HG03025 (cell line): Measurements from ENCODE around the gene PRUNE1.
A peak's percentile ranks its signal among the peaks of the same experiment; 100 is the strongest.

Experiments
- ATAC-seq: cut with Tn5 transposase; IDR thresholded peaks from one replicate; pipeline ENCODE4 v1.9.1; 2021; ENCODE audit warnings: mild to moderate bottlenecking, moderate library complexity; ENCODE audit not compliant: unreplicated experiment, low FRiP score

The PRUNE1 gene

GRCh38 chr1:151008244-151009205, at the start of gene PRUNE1:
TSS of gene PRUNE1 (plus strand) at chr1:151008449. CDS start at chr1:151008633, 184 bp downstream.
- peak; percentile 49 for ATAC-seq

- no peak for ATAC-seq
These were observed 47.6 kb upstream of the PRUNE1 start for GRCh38 chr1:150960646-150961045.

- ATAC-seq = no peak
These were observed 46.5 kb upstream of the PRUNE1 start for GRCh38 chr1:150961756-150962155.

GRCh38 chr1:150963321-150964163, 44.7 kb upstream of the PRUNE1 start:
- ATAC-seq = no peak

DNA sequence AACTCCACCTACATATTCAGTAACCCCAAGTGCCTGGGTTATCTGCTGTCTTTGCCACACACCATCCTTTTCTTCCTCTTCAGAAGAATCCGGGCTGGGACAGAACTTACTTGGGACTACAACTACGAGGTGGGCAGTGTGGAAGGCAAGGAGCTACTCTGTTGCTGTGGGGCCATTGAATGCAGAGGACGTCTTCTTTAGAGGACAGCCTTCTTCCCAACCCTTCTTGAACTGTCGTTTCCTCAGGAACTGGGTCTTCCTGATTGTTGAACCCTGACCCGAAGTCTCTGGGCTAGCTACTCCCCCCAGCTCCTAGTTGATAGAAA, 44.1 kb upstream of the PRUNE1 start:
- ATAC-seq = no peak

DNA sequence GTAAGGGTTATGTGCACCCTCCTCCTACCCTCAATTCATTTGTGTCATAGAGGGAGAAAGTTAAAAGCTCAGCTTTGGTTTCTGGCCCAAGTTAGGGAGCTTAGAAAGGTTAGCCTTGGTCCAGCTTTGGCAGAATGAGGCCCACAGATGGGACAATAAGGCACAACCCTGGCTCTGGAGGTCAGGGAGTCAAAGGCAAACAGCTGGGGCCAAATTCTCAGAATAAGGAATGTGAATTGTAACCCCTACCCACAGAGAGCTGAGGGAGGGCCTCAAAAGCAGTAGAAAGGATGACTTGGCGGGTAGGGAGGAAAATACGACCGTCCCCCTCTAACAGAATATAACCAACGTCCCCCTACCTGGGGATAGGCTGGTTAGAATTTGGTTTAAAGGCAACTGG, 42.6 kb upstream of the PRUNE1 start:
- no peak for ATAC-seq

- no peak for ATAC-seq
These were observed 42.2 kb upstream of the PRUNE1 start for GRCh38 chr1:150966011-150966410.

GRCh38 chr1:150967936-150968335, 40.3 kb upstream of the PRUNE1 start:
- ATAC-seq = no peak

GRCh38 chr1:150968491-150968890, 39.8 kb upstream of the PRUNE1 start:
- ATAC-seq = no peak

DNA sequence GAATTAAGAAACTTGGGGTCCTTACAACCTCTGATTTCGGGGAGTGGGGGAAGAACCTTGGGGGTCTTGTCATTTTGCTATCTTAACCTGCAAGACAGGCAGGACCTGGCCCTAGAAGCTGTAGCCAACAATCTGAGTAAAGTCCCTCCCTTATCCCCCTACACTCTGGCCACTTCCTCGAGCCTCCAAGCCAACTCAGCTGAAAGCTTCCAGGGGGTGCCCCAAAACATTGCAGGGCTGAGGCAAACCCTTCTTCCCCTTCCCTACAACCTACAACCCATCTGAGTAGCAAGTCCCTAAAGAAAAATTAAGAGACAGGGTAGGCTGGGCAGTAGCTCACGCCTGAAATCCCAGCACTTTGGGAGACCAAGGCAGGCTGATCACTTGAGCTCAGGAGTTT, 38.6 kb upstream of the PRUNE1 start:
- no peak for ATAC-seq

DNA sequence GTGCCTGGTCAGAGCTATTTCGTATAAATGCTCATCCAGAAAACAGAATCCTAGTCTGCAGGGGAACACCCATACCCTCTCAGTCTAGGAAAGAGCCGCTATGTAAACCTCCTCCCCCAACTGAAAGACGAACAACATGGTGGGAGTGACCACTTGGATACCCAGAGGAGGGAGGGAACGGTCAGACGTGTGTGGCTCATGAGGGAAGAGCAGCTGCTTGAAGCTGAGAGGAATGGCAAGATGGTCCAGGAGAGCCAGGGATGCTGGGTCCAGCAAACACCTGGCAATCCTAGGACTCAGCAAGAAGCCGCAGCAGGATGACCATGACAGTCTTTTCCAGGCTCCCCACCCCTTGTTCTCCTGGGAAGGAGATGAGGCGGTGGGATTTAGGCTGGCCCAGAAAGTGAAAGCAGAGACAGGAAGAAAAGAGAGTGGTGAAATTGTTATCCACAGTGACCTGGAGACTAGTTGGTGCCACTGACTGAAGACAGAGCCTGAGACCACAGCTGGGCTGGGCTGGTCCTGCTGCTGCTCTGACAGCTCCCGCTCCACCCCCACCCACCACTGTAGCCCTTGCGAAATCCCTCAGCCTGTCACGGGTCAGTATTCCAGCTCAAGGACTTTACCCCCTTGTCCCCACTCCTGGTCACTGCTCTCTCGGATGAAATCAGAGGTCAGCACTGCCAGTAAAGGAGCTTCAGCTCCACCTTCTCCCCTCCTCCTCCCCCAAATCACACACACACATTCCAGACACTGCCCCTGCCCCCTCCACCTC, 37.3 kb upstream of the PRUNE1 start:
- ATAC-seq = no peak

DNA sequence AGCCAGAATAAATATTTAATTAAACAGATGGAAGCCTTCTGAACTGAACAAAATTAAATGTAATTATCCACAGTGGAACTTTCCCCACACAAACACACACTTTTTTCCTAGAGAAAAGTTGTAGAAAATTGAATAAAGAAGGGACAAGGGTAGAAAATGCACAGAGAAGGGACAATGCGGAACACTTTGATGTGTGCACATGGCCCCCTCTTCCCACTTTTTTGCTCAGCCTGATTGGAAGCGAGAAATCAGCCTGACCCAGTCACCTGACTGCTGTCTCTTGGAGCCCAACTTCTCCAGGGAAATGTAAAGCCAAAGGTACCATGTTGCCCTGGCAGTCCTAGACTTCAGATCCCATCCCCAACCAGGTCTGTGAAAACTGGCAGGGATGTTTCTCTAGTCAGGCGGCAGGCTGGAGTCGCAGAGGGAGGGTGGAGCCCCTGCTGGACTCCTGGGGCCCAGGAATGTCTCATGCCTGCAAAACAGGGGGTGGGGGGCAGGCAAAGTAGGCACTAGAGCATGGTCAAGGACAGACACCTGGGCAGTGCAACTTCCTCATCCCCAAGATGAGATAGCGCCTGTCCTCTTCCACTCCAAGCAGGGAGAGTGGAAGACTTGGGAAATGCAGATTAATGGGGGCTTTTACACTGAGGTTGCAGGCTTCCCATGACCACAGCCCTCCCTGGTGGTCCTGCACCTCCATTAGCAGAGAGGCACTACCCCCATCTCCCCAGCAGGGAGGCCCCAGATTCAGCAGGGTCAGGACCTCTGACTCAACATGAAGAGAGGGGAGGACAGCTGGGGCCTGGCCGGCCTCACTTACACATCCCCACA, 36.4 kb upstream of the PRUNE1 start:
- ATAC-seq = no peak

DNA sequence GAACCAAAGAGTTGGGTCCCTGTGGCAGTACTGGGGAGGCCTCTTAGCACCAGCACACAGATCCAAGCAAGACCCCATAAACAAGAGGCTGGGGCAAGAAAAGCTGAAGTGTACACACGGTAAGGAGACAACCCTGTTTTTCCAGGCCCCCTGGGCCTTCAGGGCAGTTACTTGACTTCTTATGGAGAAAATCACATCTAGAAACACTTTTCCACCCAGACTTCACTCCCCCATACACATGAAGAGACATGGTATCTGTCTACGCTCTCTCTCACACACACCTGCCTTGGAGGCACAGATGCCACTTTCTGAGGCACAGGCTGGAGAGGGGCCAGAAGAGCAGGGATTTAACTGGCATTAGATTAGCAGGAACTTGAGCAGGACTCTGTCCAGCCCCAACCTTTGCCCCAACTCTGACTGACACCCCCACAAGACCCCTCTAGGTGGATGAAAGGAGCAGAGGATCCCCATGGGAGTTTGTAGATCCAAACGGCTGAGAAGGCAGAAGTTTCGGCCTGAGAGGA, 35.8 kb upstream of the PRUNE1 start:
- no peak for ATAC-seq

- no peak for ATAC-seq
These were observed 34.9 kb upstream of the PRUNE1 start for GRCh38 chr1:150973258-150973835.

DNA sequence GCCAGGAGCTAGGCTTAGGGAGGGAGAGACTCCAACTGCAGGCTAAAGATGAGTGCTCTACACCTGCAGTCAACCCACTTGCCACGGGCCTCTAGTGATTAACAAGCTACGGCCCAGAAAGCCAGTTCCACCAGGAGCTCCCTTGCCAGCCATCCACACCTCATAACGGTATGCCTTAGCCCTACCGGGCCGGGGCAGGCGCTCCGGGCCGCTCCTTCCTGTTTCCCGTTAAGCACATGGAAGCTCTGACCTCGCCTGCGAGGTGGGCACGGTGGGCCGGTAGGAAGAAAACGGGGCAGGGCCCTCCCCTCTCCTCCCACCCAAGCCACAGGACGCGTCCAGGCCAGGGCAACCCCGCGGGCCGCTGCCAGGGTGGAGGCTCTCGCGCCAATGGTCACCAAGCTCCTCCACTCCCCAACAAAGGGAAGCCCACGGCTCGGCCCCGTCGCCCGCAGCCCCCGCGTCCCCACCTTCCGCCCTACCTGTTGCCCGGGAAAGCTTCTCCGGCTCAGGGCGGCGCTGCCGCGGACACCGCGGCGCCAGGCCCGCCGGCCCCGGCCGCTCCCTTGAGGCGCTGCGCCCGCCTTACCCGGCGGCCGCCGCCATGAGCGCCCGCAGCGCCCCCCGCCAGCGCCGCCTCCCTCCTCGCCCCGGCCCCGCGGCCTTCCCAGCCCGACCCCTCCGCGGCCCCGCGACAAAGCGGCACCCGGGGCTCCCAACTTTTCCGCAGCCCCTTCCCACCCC, 34.2 kb upstream of the PRUNE1 start:
- ATAC-seq = peak; percentile 32

GRCh38 chr1:150974580-150975478, 33.4 kb upstream of the PRUNE1 start, which contains the start of gene CERS2:
TSS of gene CERS2 (minus strand) at chr1:150974835. CDS start at chr1:150969090, 5,745 bp downstream.
- peak; percentile 46 for ATAC-seq

DNA sequence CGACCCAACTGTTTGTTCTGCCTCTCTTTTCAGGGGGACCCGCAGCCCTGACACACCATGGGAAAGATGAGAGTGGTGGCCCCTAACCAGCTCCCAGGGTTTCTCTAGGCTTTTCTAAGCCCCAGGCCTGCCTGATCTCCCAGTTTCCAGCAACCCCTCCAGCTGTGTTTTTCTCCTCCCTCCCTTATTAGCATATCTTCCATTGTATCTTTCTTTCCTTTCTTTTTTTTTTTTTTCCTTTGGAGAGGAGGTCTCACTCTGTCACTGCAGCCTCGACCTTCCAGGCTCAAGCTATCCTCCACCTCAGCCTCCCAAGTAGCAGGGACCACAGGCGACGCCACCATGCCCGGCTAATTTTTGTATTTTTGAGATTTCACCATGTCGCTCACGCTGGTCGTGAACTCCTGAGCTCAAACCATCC, 31.8 kb upstream of the PRUNE1 start:
- no peak for ATAC-seq
